NCI-H146 treated with DMSO at 0.1 percent for 48 hours (cell line): ENCODE measurements around the gene SORBS1.
A peak's percentile ranks its signal among the peaks of the same experiment; 100 is the strongest.

Experiments used
- DNase-seq: peaks from one replicate; lab custom pipeline; 2025; ENCODE audit not compliant: unreplicated experiment; lab: John Stamatoyannopoulos, UW

SORBS1 gene

GRCh38 chr10:95327367-95327766 is 233.8 kb downstream of the SORBS1 start:
- peak; percentile 16 for DNase-seq

- DNase-seq, result no peak
Measured at GRCh38 chr10:95326396-95326795, 234.8 kb downstream of the SORBS1 start.

DNA sequence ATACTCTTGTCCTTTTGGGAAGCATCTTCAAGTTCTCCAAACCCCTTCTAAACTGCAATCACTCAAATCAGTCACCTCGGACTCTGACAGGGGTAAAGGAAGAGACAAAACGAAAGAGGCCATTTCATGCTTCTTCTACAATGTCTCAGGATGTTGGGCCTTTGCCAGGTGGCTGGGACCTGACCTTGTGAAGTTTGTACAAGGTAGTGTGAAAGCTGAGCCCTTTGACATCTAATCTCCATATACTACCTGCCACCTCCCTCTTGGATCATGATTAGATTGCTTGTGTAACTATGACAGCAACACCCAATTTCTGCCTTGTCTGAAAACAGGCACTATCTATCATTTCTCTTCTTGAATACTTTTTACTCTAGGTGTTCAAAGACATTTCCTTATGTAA is 235.3 kb downstream of the SORBS1 start:
- no peak for DNase-seq

- DNase-seq, result no peak
Measured at GRCh38 chr10:95324436-95325268, 236.5 kb downstream of the SORBS1 start.

- DNase-seq, result no peak
Measured at GRCh38 chr10:95321554-95322301, 239.4 kb downstream of the SORBS1 start.

DNA sequence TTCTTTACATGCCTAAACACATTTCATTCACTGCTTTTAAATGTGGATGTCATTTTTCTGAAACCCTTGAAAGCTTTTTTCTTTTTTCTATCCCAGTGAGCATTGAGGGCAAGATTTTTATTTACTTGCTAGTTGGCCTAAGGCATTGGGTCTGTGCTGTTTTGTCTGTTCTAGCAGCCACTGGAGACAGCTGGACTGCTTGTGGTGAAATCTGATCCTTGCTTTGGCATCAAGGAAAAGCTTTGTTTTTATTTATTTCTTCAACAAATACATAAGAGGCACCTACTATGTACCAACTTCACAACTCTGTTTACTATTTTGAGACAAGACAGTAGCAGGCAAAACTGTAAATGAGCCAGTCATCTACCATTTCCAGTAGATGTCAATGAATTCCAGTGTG is 241.9 kb downstream of the SORBS1 start:
- no peak for DNase-seq

GRCh38 chr10:95315509-95315908 is 245.7 kb downstream of the SORBS1 start:
- no peak for DNase-seq

GRCh38 chr10:95314192-95314918 is 246.8 kb downstream of the SORBS1 start:
- DNase-seq, result no peak

GRCh38 chr10:95312986-95313495 is 248.1 kb downstream of the SORBS1 start:
- DNase-seq, result no peak

DNA sequence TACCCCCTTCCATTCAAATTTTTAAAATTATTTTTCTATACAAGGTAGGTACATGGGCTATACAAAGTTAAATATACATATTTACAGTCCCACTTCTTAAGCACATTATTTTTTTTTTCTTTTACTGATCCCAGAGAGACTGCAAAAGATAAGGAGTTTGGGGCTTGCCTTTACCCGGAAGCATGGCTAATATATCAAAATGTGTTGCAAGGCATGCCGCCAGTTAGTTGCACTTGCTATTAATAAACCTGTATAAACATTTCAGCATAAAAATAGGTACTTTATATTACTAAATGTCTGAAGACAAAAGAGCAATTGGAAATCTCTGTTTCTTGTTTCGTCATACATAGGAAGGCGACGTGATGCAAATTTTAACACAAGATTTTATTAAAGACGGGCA is 248.9 kb downstream of the SORBS1 start:
- DNase-seq, result no peak

DNA sequence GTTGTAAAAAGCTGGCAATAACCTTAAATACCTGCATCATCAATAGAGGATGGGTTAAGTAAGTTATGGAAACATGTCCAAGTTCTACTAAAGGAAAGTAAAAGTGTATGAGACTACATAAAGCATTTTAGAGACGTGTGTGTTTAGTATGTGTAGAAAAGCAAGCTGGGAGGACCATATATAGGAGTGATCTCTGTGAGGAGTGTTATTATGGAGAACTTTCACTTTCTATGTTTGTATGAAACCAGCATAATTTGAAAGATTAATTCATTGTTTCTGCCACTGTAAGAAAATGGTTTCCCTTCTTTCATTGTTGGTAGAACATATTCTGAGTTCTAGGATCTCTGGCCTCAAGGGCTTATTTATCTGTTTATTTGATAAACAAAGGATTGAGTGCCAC is 251.2 kb downstream of the SORBS1 start:
- DNase-seq, result no peak

GRCh38 chr10:95308389-95309302 is 252.5 kb downstream of the SORBS1 start:
- no peak for DNase-seq

DNA sequence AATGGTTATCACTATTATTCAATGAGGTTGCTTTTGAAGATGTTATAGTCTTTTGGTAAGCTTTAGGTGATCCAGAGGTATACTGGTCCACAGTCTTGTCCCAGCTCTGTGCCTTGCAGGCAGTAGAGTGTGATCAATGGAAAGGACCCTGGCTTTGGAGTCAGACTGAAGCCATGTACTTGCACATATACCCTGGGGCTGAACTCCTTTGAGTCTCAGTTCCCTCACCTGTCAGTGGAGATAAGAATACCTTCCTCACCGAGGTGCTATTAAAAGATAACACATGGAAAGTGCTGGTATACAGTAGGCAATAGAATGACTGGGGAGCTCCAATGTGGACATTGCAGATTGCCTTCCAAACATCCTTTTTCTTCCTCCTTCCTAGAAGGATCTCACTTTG is 254.3 kb downstream of the SORBS1 start:
- no peak for DNase-seq

DNA sequence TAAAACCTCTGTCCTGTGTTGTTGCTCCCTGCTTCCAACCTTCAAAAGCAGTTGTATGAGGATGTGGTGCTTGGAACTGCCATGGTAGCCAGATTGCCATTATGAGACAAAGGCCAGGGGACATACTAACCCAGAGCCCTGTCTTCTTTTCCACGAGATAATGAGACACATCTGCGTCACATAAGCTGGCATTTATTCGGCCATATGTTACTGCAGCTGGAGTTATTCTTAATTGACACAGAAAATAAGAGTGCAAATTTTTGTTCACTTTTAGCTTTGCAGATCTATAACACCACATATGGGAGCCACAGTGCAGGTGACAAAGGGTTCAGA is 254.9 kb downstream of the SORBS1 start:
- no peak for DNase-seq

- no peak for DNase-seq
Measured at GRCh38 chr10:95305606-95306317, 255.4 kb downstream of the SORBS1 start.

DNA sequence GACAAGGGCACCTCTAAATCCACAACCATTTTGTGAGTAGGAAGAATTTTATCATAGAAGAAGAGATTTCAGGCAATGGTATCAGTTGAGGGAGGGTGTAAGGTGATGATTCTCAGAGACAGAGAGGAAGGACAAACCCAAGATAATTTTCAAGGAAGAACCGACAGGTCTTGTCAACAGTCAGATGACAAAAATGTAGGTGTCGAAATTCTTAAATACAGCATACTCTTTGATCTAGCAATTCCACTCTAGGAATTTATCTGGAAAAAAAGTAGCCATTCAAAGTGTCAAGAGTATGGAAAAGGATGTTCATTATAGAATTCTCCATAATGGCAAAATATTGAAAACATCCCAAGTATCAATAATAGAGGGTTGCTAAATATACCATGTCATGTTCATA is 256.2 kb downstream of the SORBS1 start:
- no peak for DNase-seq

- DNase-seq, result no peak
Measured at GRCh38 chr10:95304463-95304862, 256.7 kb downstream of the SORBS1 start.

- DNase-seq, result no peak
Measured at GRCh38 chr10:95303950-95304349, 257.2 kb downstream of the SORBS1 start.

GRCh38 chr10:95303535-95303934 is 257.6 kb downstream of the SORBS1 start:
- DNase-seq, result no peak

DNA sequence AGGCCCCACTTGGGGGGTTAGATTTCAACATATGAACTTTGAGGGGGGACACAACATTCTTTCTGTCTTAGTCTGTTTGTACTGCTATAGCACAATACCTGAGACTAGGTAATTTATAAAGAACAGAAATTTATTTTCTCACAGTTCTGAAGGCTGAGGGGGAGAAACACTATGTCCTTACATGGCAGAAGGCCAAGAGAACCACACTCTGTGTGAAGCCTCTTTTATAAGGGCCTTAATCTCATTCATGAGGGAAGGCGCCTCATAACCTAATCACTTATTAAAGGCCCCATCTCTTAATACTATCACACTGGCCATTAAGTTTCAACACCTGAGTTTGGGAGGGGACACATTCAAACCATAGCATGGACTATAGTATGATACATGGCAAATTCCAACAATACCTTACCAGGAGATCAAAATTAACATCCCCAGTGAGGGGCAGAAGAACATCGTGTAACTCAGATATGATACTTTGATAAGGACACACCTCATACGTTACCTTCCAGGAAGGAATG is 261.1 kb downstream of the SORBS1 start:
- no peak for DNase-seq
